Eye (tissue), 1 donor: ENCODE results near the gene RBSN.

Experiments used
- DNase-seq: peaks from one replicate; pipeline ENCODE4 v3.0.0-alpha.2; 2015

RBSN gene

DNA sequence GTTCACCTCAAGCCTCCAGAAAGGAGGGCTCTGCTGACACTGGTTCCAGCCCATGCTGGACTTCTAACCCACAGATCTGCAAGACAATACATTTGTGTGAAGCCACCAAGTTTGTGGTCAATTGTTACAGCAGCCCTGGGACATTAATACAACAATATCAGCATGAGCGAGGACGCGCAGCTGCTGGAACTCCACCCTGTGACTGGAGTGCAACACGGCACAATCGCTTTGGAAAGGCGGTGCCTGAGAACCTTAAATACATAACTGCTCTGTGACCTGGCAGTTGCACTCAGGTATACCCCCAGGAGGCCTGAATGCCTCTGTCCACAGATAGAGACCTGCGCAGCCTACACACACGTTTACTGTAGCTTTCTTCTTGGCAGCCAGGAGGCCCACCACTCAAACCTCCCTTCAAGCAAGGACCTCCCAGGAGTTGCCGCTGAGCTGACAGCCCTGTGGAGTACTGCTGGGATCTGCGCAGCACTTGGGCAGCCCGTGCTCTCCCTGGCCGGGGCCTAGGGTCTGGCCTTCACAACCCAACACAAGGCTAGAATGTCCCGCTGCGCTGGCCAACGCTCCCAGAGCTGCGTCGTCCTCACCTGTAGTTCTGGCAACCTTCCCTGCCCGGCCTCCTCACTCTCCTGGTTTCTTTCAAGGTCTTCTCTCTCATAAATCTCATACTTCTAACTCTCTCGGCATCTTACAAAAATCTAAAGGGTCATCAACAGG, 42.1 kb downstream of the RBSN start:
- DNase-seq = no peak

DNA sequence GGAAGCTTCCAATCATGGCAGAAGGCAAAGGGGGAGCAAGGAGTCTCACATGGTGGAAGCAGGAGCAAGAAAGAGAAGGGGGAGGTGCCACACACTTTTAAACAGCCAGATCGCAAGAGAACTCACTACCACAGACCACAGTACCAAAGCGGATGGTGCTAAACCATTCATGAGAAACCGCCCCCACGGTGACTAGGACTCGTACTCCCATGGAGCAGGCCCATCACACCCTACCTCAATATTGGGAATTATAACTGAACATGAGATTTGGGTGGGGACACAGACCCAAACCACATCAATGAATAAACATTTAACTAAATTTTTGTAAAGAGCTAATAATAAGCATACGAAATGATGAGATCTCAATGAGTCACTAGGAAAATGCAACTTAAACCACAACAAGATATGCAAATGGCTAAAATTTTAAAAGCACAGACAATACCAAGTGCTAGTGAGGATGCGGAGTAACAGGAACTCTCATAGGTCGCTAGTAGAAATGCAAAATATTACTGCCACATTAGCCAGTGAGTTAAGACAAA, 43.9 kb downstream of the RBSN start:
- DNase-seq = no peak

DNA sequence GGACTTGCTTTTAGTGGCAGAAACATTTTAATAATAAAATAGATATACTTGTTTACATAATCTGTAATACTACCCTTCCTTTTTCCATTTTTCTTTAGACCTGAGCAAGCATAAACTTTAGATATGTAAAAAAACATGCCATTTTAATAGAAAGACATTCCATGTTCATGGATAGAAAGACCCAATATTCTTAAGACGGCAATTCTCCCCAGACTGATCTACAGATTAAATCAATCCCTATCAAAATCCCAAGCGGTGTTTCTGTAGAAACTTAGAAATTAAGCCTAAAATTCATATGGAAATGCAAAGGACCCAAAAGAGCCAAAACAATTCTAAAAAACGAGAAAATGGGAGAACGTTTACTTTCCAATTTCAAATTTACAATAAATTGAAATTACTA, 45.4 kb downstream of the RBSN start:
- DNase-seq = no peak

DNA sequence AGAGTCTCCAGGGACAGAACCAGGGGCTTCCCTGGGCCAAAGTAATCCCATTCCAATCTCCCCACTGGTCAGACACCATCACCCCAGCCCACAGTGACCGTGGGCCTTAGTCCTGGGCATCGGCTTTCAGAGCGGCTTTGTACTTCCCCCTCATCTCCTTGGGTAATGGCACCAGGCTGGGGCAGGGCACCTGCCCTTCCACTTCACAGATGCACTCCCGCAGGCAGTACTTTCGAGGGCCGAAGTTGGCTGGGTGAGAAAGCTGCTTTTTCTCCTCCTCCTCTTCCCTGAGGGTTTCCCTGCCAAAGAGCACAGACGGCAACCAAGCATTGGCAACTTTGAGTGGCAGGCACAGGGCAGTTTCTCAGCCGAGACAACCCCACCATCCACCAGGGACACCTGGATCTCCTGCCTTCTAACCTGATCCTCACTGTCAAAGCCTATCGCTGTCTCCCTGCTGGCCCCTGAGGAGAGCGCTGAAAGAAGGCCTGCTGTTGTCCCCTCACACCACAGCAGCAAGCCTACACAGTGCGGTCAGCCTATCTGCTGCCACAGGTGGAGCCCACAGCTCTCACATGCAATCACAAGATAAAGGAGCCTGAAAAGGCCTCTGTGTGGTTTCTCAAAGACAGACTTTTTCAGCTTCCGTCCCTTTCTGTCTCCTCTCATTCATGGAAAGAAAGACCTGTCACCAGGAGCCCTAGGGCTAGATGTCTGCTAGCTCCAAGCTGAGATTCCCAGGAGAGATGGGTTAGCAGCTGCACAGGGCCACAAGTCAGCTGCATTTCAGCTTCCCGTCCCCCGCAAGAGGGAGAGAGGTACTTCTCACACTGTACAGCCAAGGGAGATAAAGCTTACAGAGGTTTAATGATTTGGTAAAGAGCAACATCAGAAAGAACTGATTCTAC, 46.4 kb downstream of the RBSN start:
- DNase-seq = peak; percentile 27

DNA sequence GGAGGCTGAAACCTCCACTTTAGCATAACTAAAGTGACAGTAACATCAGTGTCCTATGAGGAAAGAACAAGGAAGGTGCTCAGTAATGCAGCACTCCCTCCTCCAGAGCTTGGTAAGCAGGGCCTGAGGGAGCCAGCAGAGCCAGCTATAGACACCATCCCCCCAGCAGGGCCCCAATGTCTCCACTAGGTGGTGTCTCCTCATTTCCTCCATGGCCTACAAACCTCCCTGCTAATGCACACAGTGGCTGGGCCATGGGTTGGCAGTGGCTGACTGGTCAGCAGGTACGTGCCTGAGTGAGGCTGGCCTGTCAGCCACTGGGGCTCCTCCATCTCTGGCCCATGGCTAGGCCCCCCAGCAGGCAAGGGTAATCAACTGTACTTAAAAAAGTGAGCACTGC, 47.4 kb downstream of the RBSN start:
- peak; percentile 38 for DNase-seq

DNA sequence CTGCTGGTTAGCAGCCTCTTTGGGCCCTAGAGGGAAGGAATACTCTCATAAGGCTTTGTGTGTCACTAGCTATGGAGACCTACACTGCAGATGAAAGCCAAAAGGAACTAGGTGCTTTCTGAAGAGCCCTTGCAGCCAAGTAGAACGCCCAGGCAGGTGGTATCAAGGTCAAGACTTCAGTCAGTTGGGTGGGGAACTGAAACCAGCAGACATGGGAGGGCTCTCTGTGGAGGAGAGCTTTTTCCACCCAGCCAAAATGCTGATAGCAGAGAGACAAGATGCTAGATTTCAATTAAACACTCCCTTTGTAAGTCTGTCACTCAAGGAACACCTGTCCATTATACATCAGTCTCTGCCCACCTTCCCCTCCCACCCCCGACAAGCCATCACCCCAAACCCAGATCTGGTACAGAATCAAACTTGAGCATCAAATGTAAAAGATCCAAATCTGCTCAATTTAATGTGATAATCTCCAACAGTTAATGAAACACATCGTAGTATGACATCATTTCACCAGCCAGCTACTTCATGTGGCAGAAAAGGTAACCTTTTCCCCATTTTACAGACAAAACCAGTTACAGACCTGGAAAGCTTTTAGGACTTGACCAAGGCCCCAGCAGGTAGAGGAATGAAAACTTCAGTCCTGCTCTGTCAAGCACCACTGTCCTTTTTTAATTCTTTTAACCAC, 48.4 kb downstream of the RBSN start:
- DNase-seq = no peak

DNA sequence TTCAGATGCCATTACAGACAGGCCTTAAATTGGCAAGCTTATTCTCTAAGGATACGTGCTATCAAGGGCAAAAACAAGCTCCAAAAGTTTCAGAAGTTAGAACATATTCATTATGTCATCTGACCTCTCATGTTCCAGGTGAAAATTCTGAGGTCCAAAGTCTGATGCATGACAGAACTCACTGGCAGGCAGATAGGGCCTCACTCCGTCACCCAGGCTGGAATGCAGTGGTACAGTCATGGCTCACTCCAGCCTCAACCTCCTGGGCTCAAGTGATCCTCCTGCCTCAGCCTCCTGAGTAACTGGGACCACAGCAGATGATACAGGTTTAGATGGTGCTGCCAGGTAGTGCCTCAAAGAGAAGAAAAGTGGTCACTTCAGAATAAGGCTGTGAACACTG, 49.4 kb downstream of the RBSN start:
- DNase-seq = no peak

DNA sequence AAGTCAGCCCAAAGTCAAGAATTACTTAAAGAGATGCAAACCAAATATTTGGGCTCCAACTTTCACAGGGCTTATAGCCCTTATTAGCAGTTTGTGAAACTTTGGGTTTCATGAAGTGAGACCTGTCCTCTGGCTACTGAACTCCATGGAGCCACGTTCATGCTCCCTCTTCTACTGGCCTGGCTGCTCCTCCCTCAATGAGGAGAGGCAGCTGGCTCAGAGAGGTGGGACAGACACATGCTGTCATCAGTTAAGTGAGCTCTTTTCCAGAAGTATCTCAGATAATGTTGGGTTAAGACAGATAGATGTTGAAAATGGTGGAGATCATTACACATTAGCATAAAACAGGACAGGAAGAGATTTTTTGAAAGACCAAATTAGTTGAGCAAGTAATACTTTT, 53.3 kb downstream of the RBSN start:
- DNase-seq = no peak

DNA sequence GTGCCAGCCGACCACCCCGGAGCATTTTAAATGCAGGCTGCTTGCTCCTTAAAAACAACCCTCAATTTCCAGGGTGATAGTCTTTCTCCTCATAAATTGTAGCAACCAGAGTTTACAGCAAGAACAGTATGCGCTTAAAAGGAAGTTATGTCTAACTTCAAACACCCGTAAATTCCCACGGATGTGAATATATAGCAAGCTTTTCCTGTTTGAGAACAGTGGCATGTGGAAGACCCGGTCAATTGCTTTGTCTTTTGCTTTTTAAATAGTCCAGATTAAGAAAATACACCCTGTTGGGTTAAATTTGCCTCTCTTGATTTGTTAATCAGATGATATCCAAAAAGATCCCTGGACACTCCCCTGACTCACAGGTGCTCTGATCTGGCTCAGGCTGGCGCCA, 54.6 kb downstream of the RBSN start:
- no peak for DNase-seq

DNA sequence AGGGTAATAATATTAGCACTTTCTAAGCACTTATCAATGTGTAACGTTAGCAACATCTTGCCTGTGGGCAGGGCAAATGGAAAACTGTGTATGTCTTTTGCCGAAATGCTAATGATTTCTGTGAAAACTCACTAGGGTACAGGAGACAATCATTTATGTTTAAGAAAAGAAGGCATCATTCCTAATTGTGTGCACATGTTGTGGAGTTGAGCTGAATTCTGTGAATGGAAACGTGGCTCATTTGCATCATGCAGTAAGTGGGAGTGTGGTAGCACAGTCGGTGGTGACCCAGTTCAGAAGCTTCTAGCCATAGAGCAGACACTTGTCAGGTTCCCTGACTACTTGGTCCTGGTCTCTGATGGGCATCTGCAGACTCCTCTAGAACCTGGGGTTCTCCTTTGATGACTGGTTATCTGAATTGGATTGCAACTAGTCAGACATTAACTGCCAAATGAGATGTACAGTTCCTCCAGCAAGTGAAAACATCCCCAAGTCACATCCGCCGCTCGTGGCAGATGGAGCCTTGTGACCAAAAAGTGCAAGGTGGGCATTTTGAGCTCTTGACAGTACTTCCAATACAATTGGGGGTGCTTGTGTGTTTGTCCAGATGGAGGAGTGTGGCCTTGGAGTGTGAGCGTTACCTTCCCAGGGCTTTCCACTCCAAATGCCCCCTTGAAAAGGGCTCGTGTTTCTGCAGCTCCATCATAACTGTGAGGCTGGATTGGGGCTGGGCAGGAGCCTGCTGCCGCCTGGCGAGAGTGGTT, 55.4 kb downstream of the RBSN start:
- no peak for DNase-seq

DNA sequence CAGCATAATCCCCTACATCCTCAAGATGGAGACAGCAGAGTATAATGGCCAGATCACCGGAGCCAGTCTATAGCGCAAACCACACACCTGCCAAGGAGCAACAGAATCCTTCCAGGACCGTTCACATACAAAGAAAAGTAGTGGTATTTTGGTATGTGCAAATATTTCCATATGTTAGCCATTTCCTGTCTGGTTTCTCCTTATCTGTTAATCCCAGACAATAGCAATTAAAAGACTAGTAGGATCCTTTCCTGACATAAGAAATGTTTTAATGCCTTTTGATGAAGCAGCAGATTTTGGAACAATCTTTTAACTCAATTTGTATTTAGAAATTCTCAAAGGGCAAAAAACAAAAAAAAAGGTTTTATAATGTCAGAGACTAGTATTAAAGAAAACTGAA, 56.0 kb downstream of the RBSN start:
- no peak for DNase-seq

DNA sequence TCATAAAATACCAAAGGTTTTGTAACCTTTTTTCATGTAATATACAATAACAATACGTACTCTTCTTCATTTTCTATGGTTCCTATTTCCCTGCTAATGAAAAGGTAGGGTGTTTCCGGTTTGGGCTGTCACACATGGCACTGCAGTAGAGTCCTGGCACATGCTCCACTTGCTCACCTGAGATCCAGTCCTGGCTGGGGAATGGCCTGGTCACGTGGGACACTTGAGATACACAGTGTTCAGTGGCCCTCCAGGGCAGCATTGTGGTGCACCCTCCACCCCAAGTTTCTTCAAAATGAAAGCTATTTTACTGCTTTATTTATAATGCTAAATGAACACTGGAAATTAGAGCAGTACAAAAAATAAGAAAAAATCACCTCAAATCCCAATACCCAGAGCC, 57.0 kb downstream of the RBSN start:
- no peak for DNase-seq

DNA sequence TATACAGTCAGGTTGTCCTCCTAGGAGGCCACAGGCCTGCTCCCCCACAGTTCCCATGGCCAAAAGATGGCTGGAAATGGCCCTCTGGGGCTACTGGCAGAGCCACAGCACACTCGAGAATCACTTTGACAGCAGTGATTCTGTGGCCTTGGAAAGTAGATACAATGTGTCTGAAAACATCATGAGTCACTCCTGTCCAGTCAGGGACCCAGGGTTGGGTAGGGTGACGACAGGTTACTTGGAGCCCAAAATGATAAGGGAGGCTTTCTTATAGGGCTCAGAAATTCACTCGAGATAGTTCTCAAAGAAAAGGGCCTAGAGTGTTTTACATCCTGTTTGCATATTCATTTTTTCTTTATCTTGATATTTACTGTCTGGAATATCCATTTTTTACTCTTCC, 58.1 kb downstream of the RBSN start:
- DNase-seq = no peak

DNA sequence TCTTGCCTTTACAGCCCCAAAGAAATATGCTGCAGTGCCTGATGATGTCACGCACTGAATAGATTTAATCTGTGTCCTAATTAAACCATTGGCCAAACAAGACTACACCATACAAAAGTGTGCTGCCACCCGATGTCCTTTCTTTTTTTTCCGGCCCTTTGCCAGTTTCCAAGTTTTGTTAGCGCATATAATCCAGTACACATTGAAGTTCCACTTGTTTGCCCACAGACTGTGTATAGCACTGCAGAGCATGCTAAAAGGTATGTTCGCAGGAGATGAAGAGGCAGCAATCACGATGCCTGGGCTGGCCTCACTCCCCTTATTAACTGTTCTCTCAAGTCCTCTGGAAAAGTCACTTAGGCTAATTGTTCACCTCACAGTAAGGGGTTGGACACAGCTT, 60.6 kb downstream of the RBSN start:
- DNase-seq = no peak

DNA sequence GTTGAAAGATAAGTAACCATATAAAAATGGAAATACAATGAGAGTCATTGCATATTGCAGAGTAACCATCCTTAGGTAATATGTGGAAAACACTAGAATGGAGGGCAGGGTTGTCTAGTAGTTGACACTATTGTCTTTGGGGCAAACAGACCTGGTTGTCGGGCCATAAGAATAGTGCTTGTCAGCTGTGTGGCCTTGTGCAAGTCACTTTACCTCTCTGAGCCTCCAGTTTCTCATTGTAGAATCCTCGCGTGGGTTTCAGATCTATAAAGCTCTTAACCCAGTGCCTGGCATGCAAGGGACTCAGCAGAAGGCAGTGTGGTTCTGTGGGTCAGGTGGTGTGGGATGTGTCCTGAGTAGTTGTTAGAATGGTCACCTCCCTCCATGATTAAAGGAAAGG, 65.8 kb downstream of the RBSN start:
- DNase-seq = no peak

DNA sequence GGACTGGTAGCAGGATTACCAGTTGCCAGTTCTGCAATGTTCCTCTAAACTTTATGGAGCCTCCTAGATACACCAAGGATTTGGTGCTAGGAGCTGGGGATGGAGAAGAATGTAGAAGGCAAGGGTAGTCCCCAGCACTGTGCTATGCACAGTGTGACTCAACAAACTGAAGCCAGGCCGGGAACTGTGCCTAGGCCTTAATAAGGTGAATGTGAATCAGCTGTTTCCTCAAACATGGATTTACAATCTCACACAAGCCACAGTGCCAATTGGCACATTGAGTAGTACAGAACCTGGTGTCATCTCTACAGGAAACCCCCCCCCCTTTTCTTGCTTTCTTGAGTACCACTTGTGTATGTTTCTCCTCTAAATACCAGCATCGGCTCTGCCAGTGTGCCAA, 66.3 kb downstream of the RBSN start:
- no peak for DNase-seq

DNA sequence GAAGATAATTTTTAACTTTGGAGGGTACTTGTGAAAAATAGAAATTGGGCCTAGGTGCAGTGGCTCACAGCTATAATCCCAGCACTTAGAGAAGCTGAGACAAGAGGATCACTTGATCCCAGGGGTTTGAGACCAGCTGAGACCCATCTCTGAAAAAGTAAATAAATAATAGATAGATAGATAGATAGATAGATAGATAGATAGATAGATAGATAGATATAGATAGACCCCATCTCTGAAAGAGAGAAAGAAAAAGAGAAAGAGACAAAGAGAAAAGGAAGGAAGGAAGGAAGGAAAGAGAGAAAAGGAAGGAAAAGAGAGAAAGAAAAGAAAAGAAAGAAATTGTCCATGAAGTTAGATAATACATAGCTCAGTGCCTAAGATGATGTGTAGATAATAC, 69.3 kb downstream of the RBSN start:
- no peak for DNase-seq

DNA sequence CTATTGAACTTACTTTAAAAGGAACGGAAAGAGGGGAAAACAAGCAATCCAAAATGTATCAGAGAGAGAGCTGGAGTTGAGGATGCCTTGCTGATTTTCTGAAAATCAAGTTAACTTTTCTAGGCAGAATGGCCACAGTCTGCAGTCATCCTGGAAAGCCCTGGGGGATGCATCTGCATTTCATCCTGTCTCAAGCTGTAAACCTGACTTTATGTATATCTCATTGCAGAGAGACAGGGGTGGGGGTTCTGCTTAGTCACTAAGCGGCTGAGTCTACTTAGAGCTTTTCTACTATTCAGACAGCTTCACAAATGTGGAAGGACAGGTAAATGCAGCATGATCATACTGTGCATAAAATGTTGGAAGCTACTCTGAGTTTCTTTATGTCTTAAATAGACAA, 75.2 kb downstream of the RBSN start:
- DNase-seq = peak; percentile 15

DNA sequence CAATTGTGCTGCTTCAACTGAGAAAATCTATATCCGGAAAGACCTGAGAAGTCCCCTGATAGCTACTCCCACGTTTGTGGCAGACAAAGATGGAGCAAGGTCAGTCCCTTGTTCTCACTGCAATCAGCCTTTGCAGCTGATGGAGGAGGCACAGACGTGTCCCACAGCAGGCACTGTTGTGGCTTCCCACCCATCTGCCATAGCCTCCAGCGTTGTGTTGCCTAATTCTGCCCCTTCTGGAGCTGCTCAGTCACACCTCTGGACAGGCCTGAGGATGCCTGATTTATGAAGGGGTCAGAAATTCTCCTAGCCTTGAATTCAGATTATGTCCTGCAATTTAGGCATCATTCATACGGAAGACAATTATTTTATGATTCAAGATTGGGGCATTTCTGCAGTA, 75.7 kb downstream of the RBSN start:
- no peak for DNase-seq
